Measurements from ENCODE around the gene PARD3B.

DNA sequence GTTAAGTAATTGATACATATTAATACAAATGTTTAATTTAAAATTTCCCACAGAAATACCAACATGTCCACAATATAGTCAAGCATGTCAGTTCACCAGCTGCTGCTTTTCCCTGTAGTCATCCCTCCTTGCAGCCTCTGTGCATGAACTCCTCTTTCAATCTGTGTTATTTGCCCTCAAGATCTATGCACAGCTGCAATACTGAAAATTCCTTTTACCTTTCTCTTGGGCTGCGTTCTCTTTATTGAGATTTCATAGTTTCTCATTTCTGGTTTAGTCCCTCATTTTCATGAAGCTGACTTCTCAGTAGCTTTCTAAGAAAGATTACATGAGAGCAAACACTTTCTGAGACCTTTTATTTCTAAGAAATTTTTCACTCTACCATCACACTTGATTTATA is 464.9 kb downstream of the PARD3B start:
- TF ChIP-seq EZH2 (IDR thresholded peaks at IDR 0.05; ENCODE audit: low read depth, unreplicated experiment): no peak
- no peak for TF ChIP-seq CTCF (conservative IDR thresholded peaks at IDR 0.05; ENCODE audit: low read depth in 2 of 2)
- TF ChIP-seq REST (IDR thresholded peaks at IDR 0.05; ENCODE audit: unreplicated experiment): no peak
- no peak for TF ChIP-seq STAT1 (IDR thresholded peaks at IDR 0.05; ENCODE audit: unreplicated experiment)
- TF ChIP-seq EZH2phosphoT487 (IDR thresholded peaks at IDR 0.05; ENCODE audit: unreplicated experiment): no peak
- no peak for TF ChIP-seq POLR2AphosphoS5 (IDR thresholded peaks at IDR 0.05; ENCODE audit: low read depth)
- TF ChIP-seq, protein P1, sequence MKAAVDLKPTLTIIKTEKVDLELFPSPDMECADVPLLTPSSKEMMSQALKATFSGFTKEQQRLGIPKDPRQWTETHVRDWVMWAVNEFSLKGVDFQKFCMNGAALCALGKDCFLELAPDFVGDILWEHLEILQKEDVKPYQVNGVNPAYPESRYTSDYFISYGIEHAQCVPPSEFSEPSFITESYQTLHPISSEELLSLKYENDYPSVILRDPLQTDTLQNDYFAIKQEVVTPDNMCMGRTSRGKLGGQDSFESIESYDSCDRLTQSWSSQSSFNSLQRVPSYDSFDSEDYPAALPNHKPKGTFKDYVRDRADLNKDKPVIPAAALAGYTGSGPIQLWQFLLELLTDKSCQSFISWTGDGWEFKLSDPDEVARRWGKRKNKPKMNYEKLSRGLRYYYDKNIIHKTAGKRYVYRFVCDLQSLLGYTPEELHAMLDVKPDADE (IDR thresholded peaks at IDR 0.05): no peak
- TF ChIP-seq ZNF331 (CRISPR knock-in tag; IDR thresholded peaks at IDR 0.05; ENCODE audit: low read depth): no peak
- TF ChIP-seq CREB1 (CRISPR knock-in tag; IDR thresholded peaks at IDR 0.05; ENCODE audit: low read depth): no peak
- TF ChIP-seq ZNF462 (CRISPR knock-in tag; IDR thresholded peaks at IDR 0.05): no peak
- no peak for TF ChIP-seq JUNB (IDR thresholded peaks at IDR 0.05; ENCODE audit: unreplicated experiment)
- no peak for TF ChIP-seq NANOG (IDR thresholded peaks at IDR 0.05; ENCODE audit: borderline replicate concordance)
- no peak for TF ChIP-seq ZNF114 (CRISPR knock-in tag; IDR thresholded peaks at IDR 0.05)
